ENCODE data around the gene ADCY4. TPM values are rescaled to one million over a fixed set of nuclear protein-coding genes. Genes with fewer than 3 reads are reported as not detected.

The ADCY4 gene
- 0.15 and 0.17 TPM in 2 replicates for total RNA-seq

DNA sequence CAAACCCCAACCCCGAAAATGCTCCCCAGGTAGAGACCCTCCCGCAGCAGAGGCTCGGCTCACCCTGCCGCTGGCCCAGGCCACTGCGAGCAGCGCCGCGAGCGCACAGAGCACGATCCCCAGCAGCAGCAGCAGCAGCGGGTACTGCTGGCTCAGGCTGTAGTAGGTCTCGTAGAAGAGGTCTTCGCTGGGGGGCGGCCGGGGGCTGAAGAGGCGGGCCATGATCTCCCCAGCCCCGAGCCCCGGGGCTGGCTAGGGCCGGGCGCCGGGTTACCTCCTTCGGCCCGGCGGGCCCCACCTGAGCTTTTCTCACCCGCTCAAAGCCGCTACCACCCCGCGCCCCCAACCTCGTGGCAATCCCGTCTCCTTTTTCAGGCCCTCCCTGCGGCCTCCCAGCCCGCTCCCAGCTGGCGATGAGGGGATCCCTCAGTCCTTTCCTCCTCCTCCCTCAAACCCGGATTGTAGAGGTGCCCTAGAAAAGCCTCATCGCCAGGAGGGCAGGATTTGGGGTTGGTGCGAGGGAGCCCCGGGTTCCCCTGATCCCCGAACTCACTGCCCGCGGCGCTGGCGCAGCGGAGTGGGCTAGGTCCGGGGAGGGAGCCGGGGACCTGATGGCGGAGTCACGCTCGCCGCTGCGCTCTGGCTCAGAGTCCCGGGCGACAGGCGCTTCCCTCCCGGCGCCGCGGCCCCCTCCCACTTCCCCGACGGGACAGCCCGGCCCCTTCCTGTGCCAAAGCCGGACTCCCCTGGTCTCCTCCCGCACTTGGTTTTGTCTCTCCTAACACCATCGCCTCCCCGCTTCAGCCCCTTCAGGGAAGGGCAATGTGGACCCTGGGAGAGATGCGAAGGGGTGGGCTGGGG is at the start of gene ADCY4:
Gene ADCY4 (minus strand): TSS at position 641 of the 861 bp plus-strand sequence. CDS start 419 bp downstream, at position 222.

GRCh38 chr14:24367514-24368211 is 32.8 kb upstream of the ADCY4 start, which contains the start of gene NFATC4:
Gene NFATC4, plus strand, starts transcription at chr14:24368184. Its CDS starts 157 bp downstream, at chr14:24368341.

DNA sequence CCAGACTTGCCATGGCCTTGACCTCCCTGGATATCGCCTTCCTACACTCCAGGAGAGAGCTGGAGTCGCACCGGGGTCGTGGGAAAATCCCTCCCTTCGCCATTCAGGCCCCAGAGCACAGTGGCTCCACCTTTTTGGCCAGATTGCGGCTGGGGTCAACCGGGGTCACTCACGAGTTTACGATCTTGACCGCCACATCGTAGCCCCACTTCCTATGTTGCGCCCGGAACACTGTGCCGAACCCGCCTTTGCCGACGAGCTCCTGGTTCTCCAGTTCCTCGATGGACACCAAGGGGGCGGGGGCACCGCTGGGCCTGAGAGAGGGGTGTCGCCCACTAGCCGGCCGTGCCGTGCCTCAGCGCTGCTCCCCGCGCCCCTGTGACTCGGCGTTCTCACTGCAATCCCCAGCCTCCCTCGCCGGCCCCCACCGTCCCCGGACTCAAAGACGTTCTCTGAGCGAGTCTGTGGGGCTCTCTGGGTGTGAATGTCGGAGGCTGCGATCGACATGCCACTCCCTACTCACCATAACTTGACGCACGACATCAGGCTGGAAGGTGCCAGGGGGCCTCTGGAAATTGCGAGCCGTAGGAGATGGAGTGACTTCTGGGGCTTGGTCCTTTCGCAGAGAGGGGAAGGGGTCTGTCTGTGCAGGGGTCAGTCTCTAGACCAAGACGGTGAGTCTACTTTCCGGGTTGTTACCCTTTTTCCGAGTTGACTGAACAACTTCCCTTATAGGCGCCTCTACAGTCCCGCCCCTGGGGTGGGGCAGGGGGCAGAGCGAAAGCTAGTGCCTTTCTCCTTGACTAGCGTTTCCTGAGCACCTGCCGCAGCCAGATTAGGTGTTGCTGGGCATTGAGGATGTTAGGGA is 4.6 kb upstream of the ADCY4 start, which contains the start of gene RIPK3:
Gene RIPK3 (minus strand): TSS at position 708 of the 868 bp plus-strand sequence. CDS start 165 bp downstream, at position 543.

GRCh38 chr14:24310646-24311604 is 23.9 kb downstream of the ADCY4 start, which contains the start of gene LTB4R:
Gene LTB4R, plus strand, starts transcription at chr14:24311502. Its CDS starts 4,150 bp downstream, at chr14:24315652.

DNA sequence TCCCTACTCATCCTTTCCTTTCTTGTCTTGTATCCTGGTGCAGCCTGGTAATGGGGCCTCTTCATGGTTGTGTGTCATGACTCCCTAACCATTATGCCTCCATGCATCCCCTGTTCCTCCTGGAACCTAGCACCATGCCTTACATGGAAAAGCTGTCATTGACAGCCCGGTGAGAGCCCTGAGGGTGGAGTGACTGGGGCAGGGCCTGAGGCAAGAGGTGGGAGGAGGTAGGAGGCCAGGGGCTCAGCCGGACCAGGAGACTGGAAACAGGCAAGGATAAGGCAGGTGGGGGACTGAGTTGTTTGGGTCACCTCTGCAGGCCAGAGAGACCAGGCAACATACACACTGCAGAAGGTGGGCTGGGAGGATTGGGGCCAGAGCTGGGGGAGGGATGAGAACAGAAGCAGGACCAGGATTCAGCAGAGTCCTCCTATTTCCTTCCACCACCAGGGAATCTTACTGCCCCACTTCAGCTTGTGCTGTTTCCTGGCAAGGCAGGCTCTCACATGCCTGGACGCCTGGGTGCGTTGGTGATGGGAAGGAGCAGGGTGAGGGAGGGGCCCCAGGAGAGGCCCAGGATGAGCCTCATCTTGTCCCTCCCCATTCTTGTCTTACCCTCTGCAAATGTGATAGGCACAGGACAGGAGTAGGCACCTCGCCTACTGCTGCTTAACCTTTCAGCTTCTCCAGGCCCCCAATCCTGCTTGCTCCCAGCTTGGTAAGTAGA is 25.2 kb downstream of the ADCY4 start, which contains the start of gene LTB4R2:
Gene LTB4R2 (plus strand): TSS at position 603 of the 727 bp plus-strand sequence. CDS start 525 bp downstream, outside the sequence.

GRCh38 chr14:24307575-24308341 is 27.1 kb downstream of the ADCY4 start, which contains the start of gene CIDEB:
Gene CIDEB, minus strand, starts transcription at chr14:24307977. Its CDS starts 119 bp downstream, at chr14:24307858.

DNA sequence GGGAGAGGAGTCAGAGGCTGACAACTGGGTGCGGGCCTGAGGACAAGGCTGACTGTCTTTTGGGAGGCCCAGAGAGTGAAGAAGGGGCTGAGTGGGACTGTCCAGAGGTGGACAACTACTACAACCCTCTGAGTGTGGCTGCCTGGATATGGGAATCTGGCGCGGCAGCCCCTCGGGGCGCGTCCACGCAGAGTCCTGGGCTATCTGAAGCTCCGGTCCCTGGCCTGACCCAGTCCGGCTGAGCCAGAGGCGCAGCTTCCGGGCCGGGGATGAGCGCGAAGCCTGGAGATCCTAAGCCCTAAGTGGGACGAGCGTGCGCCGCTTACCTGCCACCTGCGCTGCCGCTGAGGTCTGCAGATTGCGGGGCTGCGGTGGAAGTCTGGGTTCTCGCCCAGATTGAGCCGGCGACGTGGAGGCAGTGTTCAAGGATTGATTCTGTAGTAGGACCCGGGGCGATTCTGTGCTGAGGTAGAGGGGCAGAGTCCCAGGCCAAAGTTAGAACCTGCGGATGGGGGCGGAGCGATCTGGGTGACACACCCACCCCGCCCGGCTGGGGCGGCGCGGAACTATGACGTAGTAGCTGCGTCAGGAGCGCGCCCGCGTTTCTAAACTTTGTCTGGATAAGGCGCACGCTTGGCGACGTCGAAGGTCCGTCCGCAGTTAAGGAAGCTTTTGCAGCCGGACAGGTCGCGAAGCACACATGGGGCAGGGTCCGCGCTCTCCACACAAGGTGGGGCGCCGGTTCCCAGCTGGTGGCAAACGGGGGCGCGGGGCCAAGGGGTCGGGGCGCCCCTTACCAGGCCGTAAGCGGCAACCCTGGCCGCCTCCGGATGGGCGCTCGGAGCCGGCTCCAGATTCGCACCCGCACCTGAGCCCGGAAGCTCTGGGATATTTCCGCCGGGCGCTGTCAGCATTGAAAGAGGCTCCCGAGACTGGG is 35.3 kb downstream of the ADCY4 start, which contains the start of the genes DHRS1 and NOP9:
Gene DHRS1 (minus strand): TSS at position 526 of the 937 bp plus-strand sequence. CDS start 674 bp downstream, outside the sequence.
Gene NOP9 (plus strand): TSS at position 596 of the 937 bp plus-strand sequence. CDS start 105 bp downstream, at position 701.

GRCh38 chr14:24271134-24271833 is 63.6 kb downstream of the ADCY4 start, which contains the start of gene RABGGTA:
Gene RABGGTA, minus strand, starts transcription at chr14:24271597. Its CDS starts 482 bp downstream, at chr14:24271115.

Other genes starting within 250 kb of the ADCY4 start
- gene PCK2, start 240.8 kb downstream of the ADCY4 start, total RNA-seq, result 63.3 and 65.6 TPM in 2 replicates
- gene DCAF11, start 220.3 kb downstream of the ADCY4 start, total RNA-seq, result 42.2 and 43.7 TPM in 2 replicates
- 0.59 and 2.9 TPM in 2 replicates for gene NRL, start 220.1 kb downstream of the ADCY4 start, total RNA-seq
- gene FITM1, start 204.4 kb downstream of the ADCY4 start, total RNA-seq, result not detected in 2 replicates
- 128 and 137 TPM in 2 replicates for gene PSME1, start 198.9 kb downstream of the ADCY4 start, total RNA-seq
- gene EMC9, start 193.5 kb downstream of the ADCY4 start, total RNA-seq, result 31.4 and 38.4 TPM in 2 replicates
- 70.1 and 79.7 TPM in 2 replicates for gene PSME2, start 188.5 kb downstream of the ADCY4 start, total RNA-seq
- 49.9 and 53.7 TPM in 2 replicates for gene RNF31, start 187.6 kb downstream of the ADCY4 start, total RNA-seq
- 36.3 and 39.8 TPM in 2 replicates for gene IRF9, start 173.8 kb downstream of the ADCY4 start, total RNA-seq
- 54.3 and 64.6 TPM in 2 replicates for gene REC8, start 163.0 kb downstream of the ADCY4 start, total RNA-seq
- 56.5 and 58.6 TPM in 2 replicates for gene IPO4, start 146.3 kb downstream of the ADCY4 start, total RNA-seq
- 58.4 and 59.5 TPM in 2 replicates for gene TM9SF1, start 139.6 kb downstream of the ADCY4 start, total RNA-seq
- 0.17 TPM in 1 of 2 replicates, not detected in the other for gene TSSK4, start 129.4 kb downstream of the ADCY4 start, total RNA-seq
- 32.4 and 48.6 TPM in 2 replicates for gene CHMP4A, start 121.6 kb downstream of the ADCY4 start, total RNA-seq
- gene MDP1, start 119.0 kb downstream of the ADCY4 start, total RNA-seq, result 18.2 and 19.6 TPM in 2 replicates
- gene NEDD8, start 102.7 kb downstream of the ADCY4 start, total RNA-seq, result 234 and 246 TPM in 2 replicates
- gene GMPR2, start 102.1 kb downstream of the ADCY4 start, total RNA-seq, result 53.1 and 54.3 TPM in 2 replicates
- gene TINF2, start 92.4 kb downstream of the ADCY4 start, total RNA-seq, result 52.6 and 56.7 TPM in 2 replicates
- gene TGM1, start 71.9 kb downstream of the ADCY4 start, total RNA-seq, result 0.45 and 1.2 TPM in 2 replicates
- gene RABGGTA, start 63.5 kb downstream of the ADCY4 start, total RNA-seq, result 32.1 and 33.9 TPM in 2 replicates
- 27.4 and 28.2 TPM in 2 replicates for gene DHRS1, start 35.3 kb downstream of the ADCY4 start, total RNA-seq
- 17.2 and 18.5 TPM in 2 replicates for gene NOP9, start 35.2 kb downstream of the ADCY4 start, total RNA-seq
- 1.3 and 1.8 TPM in 2 replicates for gene CIDEB, start 27.1 kb downstream of the ADCY4 start, total RNA-seq
- 1.0 and 3.0 TPM in 2 replicates for gene LTB4R2, start 24.9 kb downstream of the ADCY4 start, total RNA-seq
- 0.84 and 1.0 TPM in 2 replicates for gene LTB4R, start 23.6 kb downstream of the ADCY4 start, total RNA-seq
- 0.45 and 0.84 TPM in 2 replicates for gene RIPK3, start 4.9 kb upstream of the ADCY4 start, total RNA-seq
- gene NFATC4, start 33.1 kb upstream of the ADCY4 start, total RNA-seq, result 25.4 and 28.4 TPM in 2 replicates
- gene NYNRIN, start 63.9 kb upstream of the ADCY4 start, total RNA-seq, result 7.9 and 9.6 TPM in 2 replicates
- 0.34 and 0.74 TPM in 2 replicates for gene CBLN3, start 94.6 kb upstream of the ADCY4 start, total RNA-seq
- gene KHNYN, start 94.9 kb upstream of the ADCY4 start, total RNA-seq, result 23.9 and 27.1 TPM in 2 replicates
- 18.8 and 24.2 TPM in 2 replicates for gene SDR39U1, start 107.7 kb upstream of the ADCY4 start, total RNA-seq
- not detected in 2 replicates for gene CMA1, start 173.2 kb upstream of the ADCY4 start, total RNA-seq
- gene CTSG, start 241.2 kb upstream of the ADCY4 start, total RNA-seq, result not detected in 2 replicates